SK-N-MC (cell line): Measurements from ENCODE around the gene TMEM88.

ENCODE experiments used
- DNase-seq: peaks from one replicate; pipeline ENCODE4 v3.0.0-alpha.2; 2011; ENCODE audit warnings: low read depth, low spot score
- H3K27ac ChIP-seq: fragments of 200-600 bp; sonication (generic); 2 replicates; pipeline ENCODE4 v1.5.1; 2016; ENCODE audit warnings: mixed run types
- H3K36me3 ChIP-seq: fragments of 200-600 bp; sonication (generic); 2 replicates; pipeline ENCODE4 v1.6.1; 2017; ENCODE audit warnings: antibody characterized with exemption, low read length, mixed read lengths; ENCODE audit not compliant: insufficient read depth
- H3K4me3 ChIP-seq: fragments of 200-600 bp; sonication (generic); 2 replicates; pipeline ENCODE4 v1.5.1; 2016
- H3K9ac ChIP-seq: fragments of 200-600 bp; sonication (generic); 2 replicates; pipeline ENCODE4 v1.8.0; 2017; ENCODE audit warnings: mixed run types, mixed read lengths; ENCODE audit not compliant: insufficient read length
- H3K9me3 ChIP-seq: fragments of 200-600 bp; sonication (generic); 2 replicates; pipeline ENCODE4 v1.6.1; 2017; ENCODE audit warnings: low read depth, mild to moderate bottlenecking, antibody characterized with exemption, low read length, moderate library complexity, mixed read lengths
- EZH2 ChIP-seq: fragments of 200-600 bp; sonication (generic); IDR thresholded peaks from one replicate; pipeline ENCODE4 v1.6.1; 2017; ENCODE audit warnings: antibody characterized with exemption
- FOXP2 ChIP-seq: optimal IDR thresholded peaks from 2 replicates; pipeline ENCODE3; 2011; ENCODE audit warnings: mild to moderate bottlenecking, moderate library complexity; ENCODE audit not compliant: insufficient read depth; ENCODE audit errors: extremely low read length, control extremely low read depth
- POLR2AphosphoS5 ChIP-seq: IDR thresholded peaks from 2 replicates; pipeline ENCODE4 v1.6.1; 2012; ENCODE audit warnings: mild to moderate bottlenecking, low read depth, low read length, borderline replicate concordance

Gene TMEM88

GRCh38 chr17:7841396-7841914 lies 13.4 kb upstream of the TMEM88 start:
- TF ChIP-seq EZH2, result no peak
- TF ChIP-seq FOXP2, result no peak
- TF ChIP-seq POLR2AphosphoS5, result no peak
- no peak for DNase-seq
- Histone ChIP-seq H3K9me3 (no peaks in the 10 kb centered on the region), H3K9ac (peak overlapping the region; percentile 92), H3K27ac (peak overlapping the region; percentile 92), H3K4me3 (peak overlapping the region; percentile 87), H3K36me3 (peaks cover 30% of the 10 kb centered on the region)

- DNase-seq, result no peak
- H3K36me3 ChIP-seq, result peaks cover 35% of the 10 kb centered on the region
- H3K27ac ChIP-seq, result peak overlapping the region; percentile 92
- H3K4me3 ChIP-seq, result peak overlapping the region; percentile 87
- no peaks in the 10 kb centered on the region for H3K9me3 ChIP-seq
- TF ChIP-seq EZH2 (no peak), FOXP2 (no peak), POLR2AphosphoS5 (peak; percentile 43)
- H3K9ac ChIP-seq, result peak overlapping the region; percentile 92
Observed at GRCh38 chr17:7841915-7842379, 12.9 kb upstream of the TMEM88 start.

- peak overlapping the region; percentile 92 for H3K27ac ChIP-seq
- DNase-seq, result no peak
- no peaks in the 10 kb centered on the region for H3K9me3 ChIP-seq
- H3K4me3 ChIP-seq, result peak overlapping the region; percentile 87
- H3K36me3 ChIP-seq, result peaks cover 40% of the 10 kb centered on the region
- TF ChIP-seq EZH2 (no peak), POLR2AphosphoS5 (peak; percentile 22; the same call in 1 of the 2 replicates), FOXP2 (no peak)
- H3K9ac ChIP-seq, result peak overlapping the region; percentile 92
Observed at GRCh38 chr17:7842380-7843256, 12.2 kb upstream of the TMEM88 start.

GRCh38 chr17:7843257-7843535 lies 11.7 kb upstream of the TMEM88 start:
- no peak for DNase-seq
- TF ChIP-seq EZH2 (no peak), POLR2AphosphoS5 (no peak), FOXP2 (no peak)
- Histone ChIP-seq H3K9ac (peak overlapping the region; percentile 92), H3K36me3 (peaks cover 44% of the 10 kb centered on the region), H3K4me3 (peak overlapping the region; percentile 87), H3K9me3 (no peaks in the 10 kb centered on the region), H3K27ac (peak overlapping the region; percentile 92)

- TF ChIP-seq POLR2AphosphoS5, result no peak; the same call in 1 of the 2 replicates
- no peak for TF ChIP-seq FOXP2
- no peak for TF ChIP-seq EZH2
- no peaks in the 10 kb centered on the region for H3K9me3 ChIP-seq
- peak overlapping the region; percentile 92 for H3K9ac ChIP-seq
- peaks cover 49% of the 10 kb centered on the region for H3K36me3 ChIP-seq
- no peak for DNase-seq
- H3K4me3 ChIP-seq, result peak overlapping the region; percentile 87
- peak overlapping the region; percentile 92 for H3K27ac ChIP-seq
Observed at GRCh38 chr17:7843536-7844291, 11.2 kb upstream of the TMEM88 start.

- TF ChIP-seq EZH2 (no peak), POLR2AphosphoS5 (no peak), FOXP2 (no peak)
- Histone ChIP-seq H3K27ac (peak overlapping the region; percentile 92), H3K4me3 (peak overlapping the region; percentile 87), H3K9me3 (no peaks in the 10 kb centered on the region), H3K36me3 (peaks cover 57% of the 10 kb centered on the region), H3K9ac (peak overlapping the region; percentile 92)
- DNase-seq, result no peak
Observed at GRCh38 chr17:7844292-7845154, 10.3 kb upstream of the TMEM88 start.

GRCh38 chr17:7845359-7846062 lies 9.4 kb upstream of the TMEM88 start:
- Histone ChIP-seq H3K36me3 (peaks cover 58% of the 10 kb centered on the region), H3K9me3 (no peaks in the 10 kb centered on the region), H3K27ac (no peak overlapping the region), H3K4me3 (peak overlapping the region; percentile 87), H3K9ac (peak overlapping the region; percentile 47)
- TF ChIP-seq FOXP2 (no peak), EZH2 (no peak), POLR2AphosphoS5 (no peak)
- no peak for DNase-seq
